MM.1S (cell line): ENCODE data around the gene CEP164.

Source experiments
- DNase-seq: peaks from one replicate; pipeline ENCODE4 v3.0.0-alpha.2; 2015
- H2AFZ ChIP-seq: fragments of 300-600 bp; sonication (generic); 2 replicates; pipeline ENCODE4 v1.6.0; 2016; ENCODE audit warnings: antibody characterized with exemption, low read length
- H3F3A ChIP-seq: fragments of 300-600 bp; sonication (generic); 2 replicates; pipeline ENCODE4 v1.6.1; 2016; ENCODE audit warnings: mild to moderate bottlenecking, antibody characterized with exemption, low read length, moderate library complexity, mixed read lengths; ENCODE audit not compliant: insufficient read depth
- H3K27ac ChIP-seq: fragments of 300-600 bp; sonication (generic); 2 replicates; pipeline ENCODE4 v1.5.1; 2016; ENCODE audit warnings: mild to moderate bottlenecking, low read length
- H3K27me3 ChIP-seq: fragments of 300-600 bp; sonication (generic); replicated peaks from 2 replicates; pipeline ENCODE4 v1.6.0; 2016; ENCODE audit warnings: low read length; ENCODE audit not compliant: insufficient read depth
- H3K36me3 ChIP-seq: fragments of 300-600 bp; sonication (generic); replicated peaks from 2 replicates; pipeline ENCODE4 v1.6.1; 2016; ENCODE audit warnings: mild to moderate bottlenecking, low read length, mixed read lengths; ENCODE audit not compliant: insufficient read depth
- H3K4me1 ChIP-seq: fragments of 300-600 bp; sonication (generic); 2 replicates; pipeline ENCODE4 v1.6.1; 2016; ENCODE audit warnings: low read length, mixed read lengths
- H3K4me2 ChIP-seq: fragments of 300-600 bp; sonication (generic); 2 replicates; pipeline ENCODE4 v1.6.0; 2016; ENCODE audit warnings: low read depth, low read length
- H3K4me3 ChIP-seq: fragments of 300-600 bp; sonication (generic); 2 replicates; pipeline ENCODE4 v1.5.1; 2016; ENCODE audit warnings: low read length, mixed read lengths
- H3K79me2 ChIP-seq: fragments of 300-600 bp; sonication (generic); 2 replicates; pipeline ENCODE4 v1.6.1; 2016; ENCODE audit warnings: mixed run types, low read length, mixed read lengths
- H3K9ac ChIP-seq: fragments of 300-600 bp; sonication (generic); 2 replicates; pipeline ENCODE4 v1.6.1; 2016; ENCODE audit warnings: low read length, mixed read lengths
- H3K9me2 ChIP-seq: fragments of 300-600 bp; sonication (generic); replicated peaks from 2 replicates; pipeline ENCODE4 v1.6.1; 2016; ENCODE audit warnings: mild to moderate bottlenecking, low read length, mixed read lengths; ENCODE audit not compliant: insufficient read depth
- H3K9me3 ChIP-seq: fragments of 300-600 bp; sonication (generic); replicated peaks from 2 replicates; pipeline ENCODE4 v1.6.1; 2016; ENCODE audit warnings: mild to moderate bottlenecking, low read length, mixed read lengths; ENCODE audit not compliant: insufficient read depth
- H4K20me1 ChIP-seq: fragments of 300-600 bp; sonication (generic); 2 replicates; pipeline ENCODE4 v1.6.1; 2016; ENCODE audit warnings: mild to moderate bottlenecking, low read length, moderate library complexity, mixed read lengths; ENCODE audit not compliant: insufficient read depth
- EZH2 ChIP-seq: fragments of 300-600 bp; sonication (generic); optimal IDR thresholded peaks from 2 replicates; pipeline ENCODE3; 2017; ENCODE audit warnings: low read depth, mild to moderate bottlenecking, antibody characterized with exemption, low read length, mixed read lengths
- EZH2phosphoT487 ChIP-seq: fragments of 300-600 bp; sonication (generic); IDR thresholded peaks from 2 replicates; pipeline ENCODE4 v1.6.1; 2018; ENCODE audit warnings: antibody characterized with exemption, low read length
- TF ChIP-seq, protein P1 (sequence below): fragments of 300-600 bp; sonication (generic); IDR thresholded peaks from 2 replicates; pipeline ENCODE4 v1.5.1; 2016; ENCODE audit warnings: antibody characterized with exemption, low read length, mixed read lengths

The CEP164 gene

DNA sequence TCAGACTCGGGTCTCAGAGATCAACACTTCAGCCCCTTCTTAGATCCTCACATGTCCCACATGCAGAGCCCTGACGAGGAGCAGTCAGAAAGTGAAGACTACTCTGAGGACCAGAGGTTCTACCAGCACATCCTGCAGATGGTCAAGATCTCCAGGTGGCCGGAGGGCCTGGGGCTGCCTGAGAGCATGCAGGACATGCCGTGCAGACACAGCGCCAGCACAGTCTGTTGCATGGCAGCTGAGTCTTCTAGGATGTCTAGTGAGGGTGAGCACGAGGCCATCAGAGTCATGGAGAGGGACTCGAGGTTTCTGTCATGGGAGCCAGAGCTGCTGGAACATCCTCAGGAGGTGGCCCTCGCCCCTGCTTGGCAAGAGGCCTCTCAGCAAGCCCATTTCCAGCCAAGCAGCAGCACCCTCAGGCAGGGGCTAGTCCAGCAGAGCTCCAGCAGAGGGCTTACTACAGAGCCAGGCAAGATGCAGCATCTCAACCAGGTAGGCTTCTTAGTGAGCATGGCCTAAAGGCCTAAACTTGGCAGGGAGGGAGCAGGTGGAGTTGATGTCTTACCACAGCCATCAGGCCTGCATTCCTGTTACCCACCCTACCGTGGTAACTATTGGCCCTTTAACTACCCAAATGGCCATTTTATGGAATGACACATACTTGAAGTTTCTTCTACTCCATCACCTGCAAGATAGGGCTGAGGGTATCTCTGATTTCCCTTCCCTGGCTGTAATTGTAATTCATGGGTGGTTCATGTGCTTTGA, 28.7 kb downstream of the CEP164 start:
- no peaks in the 10 kb centered on the region for H3K27me3 ChIP-seq
- no peak for DNase-seq
- no peaks in the 10 kb centered on the region for H3K4me1 ChIP-seq
- TF ChIP-seq, protein P1, sequence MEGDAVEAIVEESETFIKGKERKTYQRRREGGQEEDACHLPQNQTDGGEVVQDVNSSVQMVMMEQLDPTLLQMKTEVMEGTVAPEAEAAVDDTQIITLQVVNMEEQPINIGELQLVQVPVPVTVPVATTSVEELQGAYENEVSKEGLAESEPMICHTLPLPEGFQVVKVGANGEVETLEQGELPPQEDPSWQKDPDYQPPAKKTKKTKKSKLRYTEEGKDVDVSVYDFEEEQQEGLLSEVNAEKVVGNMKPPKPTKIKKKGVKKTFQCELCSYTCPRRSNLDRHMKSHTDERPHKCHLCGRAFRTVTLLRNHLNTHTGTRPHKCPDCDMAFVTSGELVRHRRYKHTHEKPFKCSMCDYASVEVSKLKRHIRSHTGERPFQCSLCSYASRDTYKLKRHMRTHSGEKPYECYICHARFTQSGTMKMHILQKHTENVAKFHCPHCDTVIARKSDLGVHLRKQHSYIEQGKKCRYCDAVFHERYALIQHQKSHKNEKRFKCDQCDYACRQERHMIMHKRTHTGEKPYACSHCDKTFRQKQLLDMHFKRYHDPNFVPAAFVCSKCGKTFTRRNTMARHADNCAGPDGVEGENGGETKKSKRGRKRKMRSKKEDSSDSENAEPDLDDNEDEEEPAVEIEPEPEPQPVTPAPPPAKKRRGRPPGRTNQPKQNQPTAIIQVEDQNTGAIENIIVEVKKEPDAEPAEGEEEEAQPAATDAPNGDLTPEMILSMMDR, result no peak
- no peak for TF ChIP-seq EZH2
- no peak for TF ChIP-seq EZH2phosphoT487
- H3K9me3 ChIP-seq, result no peaks in the 10 kb centered on the region
- H4K20me1 ChIP-seq, result no peaks in the 10 kb centered on the region
- H3K4me2 ChIP-seq, result no peak overlapping the region
- H3F3A ChIP-seq, result no peaks in the 10 kb centered on the region
- no peaks in the 10 kb centered on the region for H3K9me2 ChIP-seq
- no peak overlapping the region for H3K4me3 ChIP-seq
- H3K79me2 ChIP-seq, result no peaks in the 10 kb centered on the region
- H3K27ac ChIP-seq, result no peak overlapping the region
- H3K9ac ChIP-seq, result no peak overlapping the region
- no peak overlapping the region for H2AFZ ChIP-seq
- H3K36me3 ChIP-seq, result no peaks in the 10 kb centered on the region

DNA sequence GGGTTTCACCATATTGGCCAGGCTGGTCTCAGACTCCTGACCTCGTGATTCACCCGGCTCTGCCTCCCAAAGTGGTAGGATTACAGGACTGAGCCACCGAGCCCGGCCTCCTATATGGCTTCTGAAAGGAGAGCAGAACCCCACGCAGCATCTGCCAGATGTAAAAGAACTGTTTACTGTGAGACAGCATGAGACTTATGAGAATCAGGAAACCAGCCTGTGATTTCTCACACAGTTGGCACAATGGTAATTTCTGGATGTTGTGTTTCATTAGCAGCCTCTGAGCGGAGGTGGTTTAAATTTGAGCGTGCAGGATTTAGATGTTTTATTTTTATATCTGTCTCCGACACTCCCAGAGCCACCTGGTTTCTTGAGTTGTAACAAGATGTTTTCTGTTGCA, 33.8 kb downstream of the CEP164 start:
- Histone ChIP-seq H3K4me1 (no peaks in the 10 kb centered on the region), H3K36me3 (no peaks in the 10 kb centered on the region), H2AFZ (no peak overlapping the region), H3K27ac (no peak overlapping the region), H4K20me1 (no peaks in the 10 kb centered on the region), H3K9ac (no peak overlapping the region), H3K9me3 (no peaks in the 10 kb centered on the region), H3K4me3 (no peak overlapping the region), H3K4me2 (no peak overlapping the region), H3K9me2 (no peaks in the 10 kb centered on the region), H3F3A (no peaks in the 10 kb centered on the region), H3K79me2 (no peaks in the 10 kb centered on the region), H3K27me3 (no peaks in the 10 kb centered on the region)
- TF ChIP-seq, protein P1, result no peak
- TF ChIP-seq EZH2 (no peak), EZH2phosphoT487 (no peak)
- DNase-seq, result no peak

DNA sequence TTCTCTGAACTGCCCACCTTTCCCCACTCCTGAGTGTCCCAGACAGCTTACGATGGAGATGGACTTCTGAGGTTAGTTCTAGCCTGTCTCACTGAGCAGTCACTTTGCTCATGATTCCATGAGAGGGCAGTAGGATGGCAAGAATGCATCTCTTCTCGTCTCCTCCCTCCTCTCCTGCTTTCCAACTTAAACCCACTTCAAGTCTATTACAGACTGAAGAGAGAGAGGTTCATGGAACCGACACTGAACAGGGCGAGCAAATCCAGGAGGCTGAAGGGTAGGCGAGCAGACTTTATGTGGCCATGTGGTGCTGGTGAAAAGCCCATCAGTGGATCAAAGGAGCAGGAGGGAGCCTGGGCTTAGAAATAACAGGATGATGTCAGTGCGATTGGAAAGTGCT, 38.6 kb downstream of the CEP164 start:
- H3K9ac ChIP-seq, result no peak overlapping the region

More for the DNA sequence above, 38.6 kb downstream of the CEP164 start:
- Histone ChIP-seq H3K27ac (no peak overlapping the region), H3K4me2 (no peak overlapping the region), H3F3A (no peaks in the 10 kb centered on the region), H3K9me2 (no peaks in the 10 kb centered on the region), H3K9me3 (no peaks in the 10 kb centered on the region), H3K36me3 (no peaks in the 10 kb centered on the region), H3K79me2 (no peaks in the 10 kb centered on the region), H3K4me1 (no peaks in the 10 kb centered on the region), H3K4me3 (no peak overlapping the region), H4K20me1 (no peaks in the 10 kb centered on the region), H3K27me3 (no peaks in the 10 kb centered on the region), H2AFZ (no peak overlapping the region)
- TF ChIP-seq EZH2phosphoT487 (no peak), EZH2 (no peak)
- TF ChIP-seq, protein P1, result no peak
- DNase-seq, result no peak
